ENCODE data around the gene HCFC1R1. TPM values are rescaled to one million over a fixed set of nuclear protein-coding genes. Genes with fewer than 3 reads are reported as not detected.

HCFC1R1 gene
- total and polyA plus RNA-seq, 2 donors (not counting 1 experiment from before 2014, with no cell fraction given), result 17.9 to 24.8 TPM

DNA sequence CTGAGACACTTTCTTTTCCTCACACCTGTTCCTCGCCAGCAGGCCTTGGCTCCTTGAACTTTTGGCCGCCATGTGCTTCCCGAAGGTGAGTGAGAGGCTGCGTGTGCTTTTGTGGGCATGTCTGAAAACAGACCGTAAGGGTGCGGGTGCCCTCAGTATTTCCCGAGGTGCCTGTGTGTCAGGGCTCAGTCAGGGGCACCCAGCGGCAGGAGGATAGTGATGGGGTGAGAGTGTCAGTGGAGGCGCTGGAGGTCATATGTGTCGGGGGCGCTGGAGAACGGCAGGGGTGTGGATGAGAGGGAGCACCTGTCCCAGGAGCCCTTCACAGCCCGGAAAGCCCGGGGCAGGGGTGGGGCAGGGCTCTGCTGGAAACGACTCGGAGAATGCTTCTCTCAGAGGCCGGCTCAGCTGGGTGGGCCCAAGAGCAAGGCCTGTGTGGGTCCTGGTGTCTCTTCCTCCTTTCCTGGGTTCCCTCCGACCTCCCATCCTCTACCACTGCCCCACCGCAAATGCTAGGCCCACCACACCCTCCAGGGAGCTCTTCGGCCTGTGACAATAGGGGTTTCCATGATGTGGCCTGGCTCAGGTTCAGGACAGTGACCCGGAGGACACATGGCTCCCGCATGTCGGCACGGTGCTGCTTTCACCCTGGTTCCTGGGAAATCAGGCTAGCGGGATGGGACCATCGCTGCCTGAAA is 42.1 kb upstream of the HCFC1R1 start:
- ATAC-seq (ENCODE audit: low read depth) (no peak), DNase-seq (no peak)
- 97% methylated on average over 26 of the region's 26 CpGs for WGBS (ENCODE audit: insufficient coverage)
- Histone ChIP-seq H3K79me2 (ENCODE audit: control insufficient read depth, insufficient read depth, low read length) (no peaks in the 10 kb centered on the region), H3K9me3 (ENCODE audit: control extremely low read depth in 1 of 3, control insufficient read depth in 2 of 3, insufficient read depth in 1 of 3, low read length in 2 of 3) (no peaks in the 10 kb centered on the region), H3K4me1 (ENCODE audit: control insufficient read depth in 2 of 2, insufficient read depth in 2 of 2, low read length in 2 of 2) (peaks cover 3 to 4% of the 10 kb centered on the region in 2 donors), H3K36me3 (replicated peaks in 1 of 2; ENCODE audit: control extremely low read depth in 1 of 2, control insufficient read depth in 1 of 2, extremely low read depth in 1 of 2, insufficient read depth in 2 of 2, low read length in 1 of 2) (no peaks in the 10 kb centered on the region), H4K20me1 (ENCODE audit: control insufficient read depth, insufficient read depth, low read length, poor library complexity, severe bottlenecking) (no peaks in the 10 kb centered on the region), H2AFZ (ENCODE audit: insufficient read depth, low read depth, low read length, poor library complexity, severe bottlenecking) (no peak overlapping the region), H3K4me2 (replicated peaks; ENCODE audit: low read depth, low read length, poor library complexity, severe bottlenecking) (no peak overlapping the region), H3K4me3 (ENCODE audit: control extremely low read depth in 1 of 5, extremely low read depth in 1 of 5, insufficient read depth in 1 of 5, low read depth in 2 of 5, low read length in 4 of 5) (no peak overlapping the region), H3K27me3 (replicated peaks in 1 of 4; ENCODE audit: control extremely low read depth in 1 of 4, control insufficient read depth in 3 of 4, insufficient read depth in 4 of 4, low read length in 3 of 4) (no peaks in the 10 kb centered on the region), H3K9ac (ENCODE audit: low read length) (no peak overlapping the region), H3K27ac (ENCODE audit: low read length in 2 of 2) (no peak overlapping the region)
- H3K27ac Mint-ChIP-seq, result peak overlapping the region; percentile 59
- TF ChIP-seq, protein P1, sequence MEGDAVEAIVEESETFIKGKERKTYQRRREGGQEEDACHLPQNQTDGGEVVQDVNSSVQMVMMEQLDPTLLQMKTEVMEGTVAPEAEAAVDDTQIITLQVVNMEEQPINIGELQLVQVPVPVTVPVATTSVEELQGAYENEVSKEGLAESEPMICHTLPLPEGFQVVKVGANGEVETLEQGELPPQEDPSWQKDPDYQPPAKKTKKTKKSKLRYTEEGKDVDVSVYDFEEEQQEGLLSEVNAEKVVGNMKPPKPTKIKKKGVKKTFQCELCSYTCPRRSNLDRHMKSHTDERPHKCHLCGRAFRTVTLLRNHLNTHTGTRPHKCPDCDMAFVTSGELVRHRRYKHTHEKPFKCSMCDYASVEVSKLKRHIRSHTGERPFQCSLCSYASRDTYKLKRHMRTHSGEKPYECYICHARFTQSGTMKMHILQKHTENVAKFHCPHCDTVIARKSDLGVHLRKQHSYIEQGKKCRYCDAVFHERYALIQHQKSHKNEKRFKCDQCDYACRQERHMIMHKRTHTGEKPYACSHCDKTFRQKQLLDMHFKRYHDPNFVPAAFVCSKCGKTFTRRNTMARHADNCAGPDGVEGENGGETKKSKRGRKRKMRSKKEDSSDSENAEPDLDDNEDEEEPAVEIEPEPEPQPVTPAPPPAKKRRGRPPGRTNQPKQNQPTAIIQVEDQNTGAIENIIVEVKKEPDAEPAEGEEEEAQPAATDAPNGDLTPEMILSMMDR (IDR thresholded peaks at IDR 0.05), result no peak
- TF ChIP-seq EZH2 (IDR thresholded peaks at IDR 0.05; ENCODE audit: borderline replicate concordance, insufficient read depth, low read depth, low read length, poor library complexity, severe bottlenecking), result no peak
- no peak overlapping the region for H3K4me3 Mint-ChIP-seq
- no peaks in the 10 kb centered on the region for H3K27me3 Mint-ChIP-seq
- POLR2A ChIA-PET, result interaction anchor here (0.6 kb wide), 1 partner anchor 41 kb away, joined by 6 read pairs; no protein-coding TSS in a partner anchor
- intact Hi-C loops (cut with micrococcal nuclease), result no loop called here
- peaks cover 4% of the 10 kb centered on the region for H3K4me1 Mint-ChIP-seq
- CTCF ChIA-PET, result interaction anchor here (5.0 kb wide), 1 partner anchor 62 kb away, joined by 38 read pairs; no protein-coding TSS in a partner anchor
- no peaks in the 10 kb centered on the region for H3K9me3 Mint-ChIP-seq (ENCODE audit: insufficient read depth)

DNA sequence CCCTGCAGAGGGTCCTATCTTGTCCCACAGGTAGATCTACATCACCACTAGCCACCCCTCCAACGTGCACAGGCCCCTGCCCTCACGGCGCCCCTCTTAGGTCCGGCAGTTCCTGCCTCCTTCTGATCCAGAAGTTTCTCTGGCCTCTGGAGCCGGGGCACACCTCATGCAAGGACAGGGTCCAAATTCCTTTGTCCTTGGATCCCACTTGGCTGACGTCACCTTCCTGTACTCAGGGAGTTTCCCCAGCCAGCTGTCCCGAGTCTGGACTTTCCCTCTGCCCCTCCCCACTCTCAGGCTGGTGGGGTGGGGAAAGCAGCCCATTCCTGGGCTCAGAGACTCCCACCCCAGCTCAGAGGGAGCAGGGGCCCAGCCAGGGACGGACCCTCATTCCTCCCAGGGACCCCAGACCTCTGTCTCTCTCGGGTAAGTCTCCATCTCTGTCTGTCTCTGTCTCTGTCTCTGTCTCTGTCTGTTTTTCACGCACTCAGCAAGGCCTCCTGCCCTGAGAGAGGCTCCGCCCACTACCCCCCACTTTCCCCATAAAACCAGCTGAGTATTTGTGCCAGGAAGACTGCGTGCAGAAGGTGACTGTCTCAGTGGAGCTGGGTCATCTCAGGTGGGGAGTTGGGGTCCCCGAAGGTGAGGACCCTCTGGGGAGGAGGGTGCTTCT is 41.5 kb upstream of the HCFC1R1 start, which contains the start of gene IL32:
IL32 (plus strand) TSS at position 572 of the 673 bp plus-strand sequence. CDS start 172 bp downstream, outside the sequence.
- no peak within 1 kb of the TSS for H3K4me3 ChIP-seq (ENCODE audit: control extremely low read depth in 1 of 5, extremely low read depth in 1 of 5, insufficient read depth in 1 of 5, low read depth in 2 of 5, low read length in 4 of 5)
- no peaks in the 10 kb centered on the region for H3K79me2 ChIP-seq (ENCODE audit: control insufficient read depth, insufficient read depth, low read length)
- CTCF ChIA-PET, result interaction anchor here (5.0 kb wide), 1 partner anchor 62 kb away, joined by 38 read pairs; no protein-coding TSS in a partner anchor
- H3K27ac ChIP-seq (ENCODE audit: low read length in 2 of 2), result no peak within 1 kb of the TSS
- ATAC-seq (ENCODE audit: low read depth), result no peak
- no peaks in the 10 kb centered on the region for H3K27me3 Mint-ChIP-seq
- H3K9me3 ChIP-seq (ENCODE audit: control extremely low read depth in 1 of 3, control insufficient read depth in 2 of 3, insufficient read depth in 1 of 3, low read length in 2 of 3), result no peaks in the 10 kb centered on the region
- WGBS (ENCODE audit: insufficient coverage), result 83% methylated on average over 9 of the region's 13 CpGs
- no peak for DNase-seq
- H3K27me3 ChIP-seq (replicated peaks in 1 of 4; ENCODE audit: control extremely low read depth in 1 of 4, control insufficient read depth in 3 of 4, insufficient read depth in 4 of 4, low read length in 3 of 4), result peaks cover 0 to under 1% (median 0%) of the 10 kb centered on the region in 4 experiments
- H2AFZ ChIP-seq (ENCODE audit: insufficient read depth, low read depth, low read length, poor library complexity, severe bottlenecking), result no peak within 1 kb of the TSS
- intact Hi-C loops (cut with micrococcal nuclease), result no loop called here
- no peaks in the 10 kb centered on the region for H4K20me1 ChIP-seq (ENCODE audit: control insufficient read depth, insufficient read depth, low read length, poor library complexity, severe bottlenecking)
- H3K4me1 ChIP-seq (ENCODE audit: control insufficient read depth in 2 of 2, insufficient read depth in 2 of 2, low read length in 2 of 2), result peaks cover 3 to 4% of the 10 kb centered on the region in 2 donors
- H3K4me3 Mint-ChIP-seq, result no peak within 1 kb of the TSS
- no peaks in the 10 kb centered on the region for H3K36me3 ChIP-seq (replicated peaks in 1 of 2; ENCODE audit: control extremely low read depth in 1 of 2, control insufficient read depth in 1 of 2, extremely low read depth in 1 of 2, insufficient read depth in 2 of 2, low read length in 1 of 2)
- H3K9ac ChIP-seq (ENCODE audit: low read length), result no peak within 1 kb of the TSS
- TF ChIP-seq, protein P1 (IDR thresholded peaks at IDR 0.05), result no peak
- TF ChIP-seq EZH2 (IDR thresholded peaks at IDR 0.05; ENCODE audit: borderline replicate concordance, insufficient read depth, low read depth, low read length, poor library complexity, severe bottlenecking), result no peak
- H3K4me2 ChIP-seq (replicated peaks; ENCODE audit: low read depth, low read length, poor library complexity, severe bottlenecking), result no peak within 1 kb of the TSS
- peak within 1 kb of the TSS; percentile 59 for H3K27ac Mint-ChIP-seq
- H3K9me3 Mint-ChIP-seq (ENCODE audit: insufficient read depth), result no peaks in the 10 kb centered on the region
- H3K4me1 Mint-ChIP-seq, result peaks cover 4% of the 10 kb centered on the region
- POLR2A ChIA-PET, result interaction anchor here (0.6 kb wide), 1 partner anchor 40 kb away, joined by 6 read pairs; no protein-coding TSS in a partner anchor
